HepG2 (cell line): ENCODE results near the gene ADRM1. TPM values are rescaled to one million over a fixed set of nuclear protein-coding genes. Genes with fewer than 3 reads are reported as not detected.

ENCODE experiments used
- HINFP ChIP-seq: sonication (generic); formaldehyde crosslinking; IDR thresholded peaks from 2 replicates; pipeline ENCODE4 v1.4.0; 2020; ENCODE audit warnings: low read depth, mild to moderate bottlenecking, missing genetic modification reagents
- IRF1 ChIP-seq: sonication (generic); formaldehyde crosslinking; IDR thresholded peaks from 2 replicates; pipeline ENCODE4 v1.4.0; 2020; ENCODE audit warnings: low read depth, mild to moderate bottlenecking, missing genetic modification reagents
- MED8 ChIP-seq: sonication (generic); formaldehyde crosslinking; IDR thresholded peaks from 2 replicates; pipeline ENCODE4 v1.8.1; 2023; ENCODE audit warnings: mild to moderate bottlenecking, missing genetic modification reagents; ENCODE audit not compliant: insufficient replicate concordance
- NFKB2 ChIP-seq: sonication (generic); formaldehyde crosslinking; IDR thresholded peaks from 2 replicates; pipeline ENCODE4 v1.4.0; 2020; ENCODE audit warnings: missing genetic modification reagents, borderline replicate concordance
- ZNF205 ChIP-seq: IDR thresholded peaks from 2 replicates; pipeline ENCODE4 v1.6.1; 2018; ENCODE audit warnings: missing biosample characterization, missing genetic modification reagents
- ZNF766 ChIP-seq: sonication (generic); formaldehyde crosslinking; IDR thresholded peaks from 2 replicates; pipeline ENCODE4 v1.5.0; 2020; ENCODE audit warnings: missing genetic modification reagents, borderline replicate concordance
- ZNF792 ChIP-seq: IDR thresholded peaks from 2 replicates; pipeline ENCODE4 v1.6.1; 2016
- polyA plus RNA-seq, 8 experiments: library from polyadenylated mRNA; depleted of rRNA in 3 of 8; stranded (reverse) in 7 of 8; unstranded in 1 of 8; fragments of >200 nt; fragmentation: Illumina TruSeq in 4 of 8; extraction: Trizol in 4 of 8; gene quantifications; 2 replicates each; pipeline versions ENCODE4 v1.2.1 to v1.2.3, GENCODE V29; 2011 to 2016; ENCODE audit warnings: low read depth in 4 of 8, missing spikeins in 1 of 8, mixed read lengths in 1 of 8; ENCODE audit not compliant: insufficient read depth in 1 of 8
- total RNA-seq, 5 experiments: library from RNA; depleted of rRNA; stranded (reverse); fragments of >200 nt; fragmentation: Illumina TruSeq; extraction: Trizol; gene quantifications; 2 replicates each; pipeline ENCODE4 v1.2.3, GENCODE V29; 2016; ENCODE audit warnings: low read depth in 1 of 5
- TF ChIP-seq, protein P1 (sequence below): sonication (generic); formaldehyde crosslinking; IDR thresholded peaks from 2 replicates; pipeline ENCODE4 v1.4.0; 2020; ENCODE audit warnings: missing genetic modification reagents, borderline replicate concordance
- TF ChIP-seq, protein P2 (sequence below): sonication (generic); formaldehyde crosslinking; IDR thresholded peaks from 2 replicates; pipeline ENCODE4 v1.4.0; 2020; ENCODE audit warnings: mild to moderate bottlenecking, missing genetic modification reagents, borderline replicate concordance
- TF ChIP-seq, protein P3 (sequence below): sonication (generic); formaldehyde crosslinking; conservative IDR thresholded peaks from 2 replicates; pipeline ENCODE4 v1.5.0; 2020; ENCODE audit warnings: missing genetic modification reagents
- TF ChIP-seq, protein P4 (sequence below): sonication (generic); formaldehyde crosslinking; IDR thresholded peaks from 2 replicates; pipeline ENCODE4 v1.5.0; 2020; ENCODE audit warnings: mild to moderate bottlenecking, missing genetic modification reagents

The ADRM1 gene
- total and polyA plus RNA-seq, 2 of the 13 experiments (the other 11 are each of a cell fraction or from before 2014, with no cell fraction given): 92.9 to 154 TPM

DNA sequence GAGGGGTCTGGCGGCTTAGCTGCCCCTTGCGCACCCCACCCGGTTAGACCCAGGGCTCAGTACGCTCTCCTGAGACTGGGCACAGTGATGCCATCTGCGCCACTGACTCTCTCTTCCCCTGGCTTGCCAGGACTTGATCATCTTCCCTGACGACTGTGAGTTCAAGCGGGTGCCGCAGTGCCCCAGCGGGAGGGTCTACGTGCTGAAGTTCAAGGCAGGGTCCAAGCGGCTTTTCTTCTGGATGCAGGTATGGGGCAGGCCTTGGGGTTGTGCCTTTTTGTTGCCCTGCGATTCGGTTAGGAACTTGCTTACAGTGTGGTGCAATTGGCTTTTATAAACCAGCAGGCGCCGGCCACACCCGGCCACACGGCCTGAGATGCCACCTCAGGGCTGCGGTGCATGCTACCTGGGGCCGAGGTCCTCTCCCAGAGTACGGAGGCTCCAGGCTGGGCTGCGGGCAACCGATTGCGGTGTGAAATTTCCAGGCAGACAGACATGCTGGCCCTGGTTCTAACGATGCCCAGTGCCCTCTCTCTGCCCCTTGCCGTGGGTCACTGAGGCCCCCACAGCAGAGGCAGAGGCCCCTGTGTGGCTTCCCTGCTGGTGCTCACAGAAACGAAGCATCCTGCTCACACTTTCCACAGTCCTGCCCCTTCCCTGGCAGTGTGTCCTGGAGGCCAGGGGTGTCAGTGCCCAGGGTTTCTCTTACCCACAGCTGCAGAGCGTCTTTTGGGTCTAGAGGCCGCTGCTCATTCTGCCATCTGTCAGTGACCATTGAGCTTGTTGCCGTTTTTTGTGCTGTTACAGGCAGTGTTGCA, 1.7 kb downstream of the ADRM1 start (continued):
- TF ChIP-seq, protein P1, sequence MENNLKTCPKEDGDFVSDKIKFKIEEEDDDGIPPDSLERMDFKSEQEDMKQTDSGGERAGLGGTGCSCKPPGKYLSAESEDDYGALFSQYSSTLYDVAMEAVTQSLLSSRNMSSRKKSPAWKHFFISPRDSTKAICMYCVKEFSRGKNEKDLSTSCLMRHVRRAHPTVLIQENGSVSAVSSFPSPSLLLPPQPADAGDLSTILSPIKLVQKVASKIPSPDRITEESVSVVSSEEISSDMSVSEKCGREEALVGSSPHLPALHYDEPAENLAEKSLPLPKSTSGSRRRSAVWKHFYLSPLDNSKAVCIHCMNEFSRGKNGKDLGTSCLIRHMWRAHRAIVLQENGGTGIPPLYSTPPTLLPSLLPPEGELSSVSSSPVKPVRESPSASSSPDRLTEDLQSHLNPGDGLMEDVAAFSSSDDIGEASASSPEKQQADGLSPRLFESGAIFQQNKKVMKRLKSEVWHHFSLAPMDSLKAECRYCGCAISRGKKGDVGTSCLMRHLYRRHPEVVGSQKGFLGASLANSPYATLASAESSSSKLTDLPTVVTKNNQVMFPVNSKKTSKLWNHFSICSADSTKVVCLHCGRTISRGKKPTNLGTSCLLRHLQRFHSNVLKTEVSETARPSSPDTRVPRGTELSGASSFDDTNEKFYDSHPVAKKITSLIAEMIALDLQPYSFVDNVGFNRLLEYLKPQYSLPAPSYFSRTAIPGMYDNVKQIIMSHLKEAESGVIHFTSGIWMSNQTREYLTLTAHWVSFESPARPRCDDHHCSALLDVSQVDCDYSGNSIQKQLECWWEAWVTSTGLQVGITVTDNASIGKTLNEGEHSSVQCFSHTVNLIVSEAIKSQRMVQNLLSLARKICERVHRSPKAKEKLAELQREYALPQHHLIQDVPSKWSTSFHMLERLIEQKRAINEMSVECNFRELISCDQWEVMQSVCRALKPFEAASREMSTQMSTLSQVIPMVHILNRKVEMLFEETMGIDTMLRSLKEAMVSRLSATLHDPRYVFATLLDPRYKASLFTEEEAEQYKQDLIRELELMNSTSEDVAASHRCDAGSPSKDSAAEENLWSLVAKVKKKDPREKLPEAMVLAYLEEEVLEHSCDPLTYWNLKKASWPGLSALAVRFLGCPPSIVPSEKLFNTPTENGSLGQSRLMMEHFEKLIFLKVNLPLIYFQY (CRISPR knock-in tag): 0 out of 2 replicates have a peak, but pooled peaks have one; percentile 5
- TF ChIP-seq NFKB2 (CRISPR knock-in tag) (no peak), ZNF766 (CRISPR knock-in tag) (no peak), MED8 (CRISPR knock-in tag) (no peak), HINFP (CRISPR knock-in tag) (no peak), ZNF792 (CRISPR knock-in tag) (no peak), ZNF205 (0 out of 2 replicates have a peak, but pooled peaks have one; percentile 11), IRF1 (no peak)
- TF ChIP-seq, protein P2, sequence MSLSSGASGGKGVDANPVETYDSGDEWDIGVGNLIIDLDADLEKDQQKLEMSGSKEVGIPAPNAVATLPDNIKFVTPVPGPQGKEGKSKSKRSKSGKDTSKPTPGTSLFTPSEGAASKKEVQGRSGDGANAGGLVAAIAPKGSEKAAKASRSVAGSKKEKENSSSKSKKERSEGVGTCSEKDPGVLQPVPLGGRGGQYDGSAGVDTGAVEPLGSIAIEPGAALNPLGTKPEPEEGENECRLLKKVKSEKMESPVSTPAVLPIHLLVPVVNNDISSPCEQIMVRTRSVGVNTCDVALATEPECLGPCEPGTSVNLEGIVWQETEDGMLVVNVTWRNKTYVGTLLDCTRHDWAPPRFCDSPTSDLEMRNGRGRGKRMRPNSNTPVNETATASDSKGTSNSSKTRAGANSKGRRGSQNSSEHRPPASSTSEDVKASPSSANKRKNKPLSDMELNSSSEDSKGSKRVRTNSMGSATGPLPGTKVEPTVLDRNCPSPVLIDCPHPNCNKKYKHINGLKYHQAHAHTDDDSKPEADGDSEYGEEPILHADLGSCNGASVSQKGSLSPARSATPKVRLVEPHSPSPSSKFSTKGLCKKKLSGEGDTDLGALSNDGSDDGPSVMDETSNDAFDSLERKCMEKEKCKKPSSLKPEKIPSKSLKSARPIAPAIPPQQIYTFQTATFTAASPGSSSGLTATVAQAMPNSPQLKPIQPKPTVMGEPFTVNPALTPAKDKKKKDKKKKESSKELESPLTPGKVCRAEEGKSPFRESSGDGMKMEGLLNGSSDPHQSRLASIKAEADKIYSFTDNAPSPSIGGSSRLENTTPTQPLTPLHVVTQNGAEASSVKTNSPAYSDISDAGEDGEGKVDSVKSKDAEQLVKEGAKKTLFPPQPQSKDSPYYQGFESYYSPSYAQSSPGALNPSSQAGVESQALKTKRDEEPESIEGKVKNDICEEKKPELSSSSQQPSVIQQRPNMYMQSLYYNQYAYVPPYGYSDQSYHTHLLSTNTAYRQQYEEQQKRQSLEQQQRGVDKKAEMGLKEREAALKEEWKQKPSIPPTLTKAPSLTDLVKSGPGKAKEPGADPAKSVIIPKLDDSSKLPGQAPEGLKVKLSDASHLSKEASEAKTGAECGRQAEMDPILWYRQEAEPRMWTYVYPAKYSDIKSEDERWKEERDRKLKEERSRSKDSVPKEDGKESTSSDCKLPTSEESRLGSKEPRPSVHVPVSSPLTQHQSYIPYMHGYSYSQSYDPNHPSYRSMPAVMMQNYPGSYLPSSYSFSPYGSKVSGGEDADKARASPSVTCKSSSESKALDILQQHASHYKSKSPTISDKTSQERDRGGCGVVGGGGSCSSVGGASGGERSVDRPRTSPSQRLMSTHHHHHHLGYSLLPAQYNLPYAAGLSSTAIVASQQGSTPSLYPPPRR (CRISPR knock-in tag): no peak
- TF ChIP-seq, protein P3, sequence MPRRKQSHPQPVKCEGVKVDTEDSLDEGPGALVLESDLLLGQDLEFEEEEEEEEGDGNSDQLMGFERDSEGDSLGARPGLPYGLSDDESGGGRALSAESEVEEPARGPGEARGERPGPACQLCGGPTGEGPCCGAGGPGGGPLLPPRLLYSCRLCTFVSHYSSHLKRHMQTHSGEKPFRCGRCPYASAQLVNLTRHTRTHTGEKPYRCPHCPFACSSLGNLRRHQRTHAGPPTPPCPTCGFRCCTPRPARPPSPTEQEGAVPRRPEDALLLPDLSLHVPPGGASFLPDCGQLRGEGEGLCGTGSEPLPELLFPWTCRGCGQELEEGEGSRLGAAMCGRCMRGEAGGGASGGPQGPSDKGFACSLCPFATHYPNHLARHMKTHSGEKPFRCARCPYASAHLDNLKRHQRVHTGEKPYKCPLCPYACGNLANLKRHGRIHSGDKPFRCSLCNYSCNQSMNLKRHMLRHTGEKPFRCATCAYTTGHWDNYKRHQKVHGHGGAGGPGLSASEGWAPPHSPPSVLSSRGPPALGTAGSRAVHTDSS (CRISPR knock-in tag): no peak
- TF ChIP-seq, protein P4, sequence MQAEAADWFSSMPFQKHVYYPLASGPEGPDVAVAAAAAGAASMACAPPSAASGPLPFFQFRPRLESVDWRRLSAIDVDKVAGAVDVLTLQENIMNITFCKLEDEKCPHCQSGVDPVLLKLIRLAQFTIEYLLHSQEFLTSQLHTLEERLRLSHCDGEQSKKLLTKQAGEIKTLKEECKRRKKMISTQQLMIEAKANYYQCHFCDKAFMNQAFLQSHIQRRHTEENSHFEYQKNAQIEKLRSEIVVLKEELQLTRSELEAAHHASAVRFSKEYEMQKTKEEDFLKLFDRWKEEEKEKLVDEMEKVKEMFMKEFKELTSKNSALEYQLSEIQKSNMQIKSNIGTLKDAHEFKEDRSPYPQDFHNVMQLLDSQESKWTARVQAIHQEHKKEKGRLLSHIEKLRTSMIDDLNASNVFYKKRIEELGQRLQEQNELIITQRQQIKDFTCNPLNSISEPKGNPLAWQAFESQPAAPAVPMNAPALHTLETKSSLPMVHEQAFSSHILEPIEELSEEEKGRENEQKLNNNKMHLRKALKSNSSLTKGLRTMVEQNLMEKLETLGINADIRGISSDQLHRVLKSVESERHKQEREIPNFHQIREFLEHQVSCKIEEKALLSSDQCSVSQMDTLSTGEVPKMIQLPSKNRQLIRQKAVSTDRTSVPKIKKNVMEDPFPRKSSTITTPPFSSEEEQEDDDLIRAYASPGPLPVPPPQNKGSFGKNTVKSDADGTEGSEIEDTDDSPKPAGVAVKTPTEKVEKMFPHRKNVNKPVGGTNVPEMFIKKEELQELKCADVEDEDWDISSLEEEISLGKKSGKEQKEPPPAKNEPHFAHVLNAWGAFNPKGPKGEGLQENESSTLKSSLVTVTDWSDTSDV (CRISPR knock-in tag): 0 out of 2 replicates have a peak, but pooled peaks have one; percentile 43
